NCI-H2196 treated with DMSO at 0.1 percent for 48 hours (cell line): ENCODE measurements around the gene SENP8.

Experiments
- DNase-seq: peaks from one replicate; lab custom pipeline; 2025; ENCODE audit not compliant: unreplicated experiment; lab: John Stamatoyannopoulos, UW

Gene SENP8

DNA sequence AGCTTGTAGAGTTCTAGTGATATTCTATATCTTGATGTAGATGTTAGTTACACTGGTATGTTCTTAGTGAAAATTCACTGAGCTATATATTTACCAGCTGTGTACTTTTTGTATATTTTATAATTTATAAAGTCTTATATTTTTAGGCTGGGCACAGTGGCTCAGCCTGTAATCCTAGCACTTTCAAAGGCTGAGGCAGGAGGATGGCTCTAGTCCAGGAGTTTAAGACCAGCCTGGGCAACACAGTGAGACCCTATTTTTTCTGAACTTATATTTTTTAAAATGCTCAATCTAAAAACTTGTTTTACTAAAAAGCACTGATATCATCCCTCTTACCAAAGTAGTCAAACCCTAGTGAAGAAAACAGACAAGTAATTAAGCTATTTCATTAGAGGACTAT, 5.4 kb upstream of the SENP8 start:
- DNase-seq: no peak

DNA sequence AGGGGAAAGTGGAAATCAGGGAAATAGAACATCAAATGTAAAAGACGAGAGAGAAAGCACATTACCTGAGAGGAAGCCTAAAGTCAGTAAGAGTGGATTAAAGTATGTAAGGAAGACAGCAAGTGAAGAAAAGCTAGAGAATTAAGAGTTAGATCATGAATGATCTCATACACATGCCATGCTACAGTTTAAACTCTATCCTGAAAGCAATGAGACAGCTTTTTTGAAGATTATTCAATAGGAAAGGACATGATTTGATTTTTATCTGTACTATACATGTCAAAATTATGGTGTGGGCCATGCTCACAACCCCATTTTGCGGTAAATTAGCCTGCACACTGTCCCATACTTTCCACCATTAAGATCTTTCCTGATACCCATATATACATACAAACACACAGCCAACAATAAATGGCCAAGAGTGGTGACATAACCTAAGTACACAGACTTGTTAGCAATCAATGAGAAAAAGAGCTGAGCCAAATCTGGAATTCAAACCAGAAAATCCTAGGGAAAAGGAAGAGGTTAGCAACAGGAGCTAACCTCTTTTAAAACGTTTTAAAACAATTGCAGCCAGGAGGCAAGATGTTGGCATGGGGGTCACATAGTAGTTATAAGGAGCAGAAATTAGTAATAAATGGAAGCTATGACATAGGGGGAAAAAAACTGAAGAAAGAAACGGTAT, 4.7 kb upstream of the SENP8 start:
- no peak for DNase-seq

GRCh38 chr15:72116731-72117485, 1.3 kb upstream of the SENP8 start:
- DNase-seq: no peak

GRCh38 chr15:72117486-72118016, 652 bp upstream of the SENP8 start:
- no peak for DNase-seq

DNA sequence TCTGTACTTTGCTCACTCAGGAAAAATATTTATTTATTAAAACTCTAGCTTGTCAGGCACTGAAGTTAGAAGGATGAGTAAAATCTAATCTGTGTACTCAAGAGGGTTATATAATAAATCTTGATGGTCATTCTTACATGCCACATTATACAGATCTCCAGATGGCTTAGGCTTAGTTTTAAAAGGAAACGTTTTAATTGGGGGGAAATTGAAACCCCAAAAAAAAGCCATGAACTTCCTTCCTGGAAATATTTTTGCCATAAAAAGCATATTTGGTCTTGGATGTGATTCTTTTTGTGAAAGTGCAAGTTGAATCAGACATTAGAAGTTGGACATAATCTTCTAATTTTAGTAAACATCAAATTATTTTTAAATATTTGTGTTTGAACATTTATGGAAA, 6.0 kb downstream of the SENP8 start:
- DNase-seq: no peak

DNA sequence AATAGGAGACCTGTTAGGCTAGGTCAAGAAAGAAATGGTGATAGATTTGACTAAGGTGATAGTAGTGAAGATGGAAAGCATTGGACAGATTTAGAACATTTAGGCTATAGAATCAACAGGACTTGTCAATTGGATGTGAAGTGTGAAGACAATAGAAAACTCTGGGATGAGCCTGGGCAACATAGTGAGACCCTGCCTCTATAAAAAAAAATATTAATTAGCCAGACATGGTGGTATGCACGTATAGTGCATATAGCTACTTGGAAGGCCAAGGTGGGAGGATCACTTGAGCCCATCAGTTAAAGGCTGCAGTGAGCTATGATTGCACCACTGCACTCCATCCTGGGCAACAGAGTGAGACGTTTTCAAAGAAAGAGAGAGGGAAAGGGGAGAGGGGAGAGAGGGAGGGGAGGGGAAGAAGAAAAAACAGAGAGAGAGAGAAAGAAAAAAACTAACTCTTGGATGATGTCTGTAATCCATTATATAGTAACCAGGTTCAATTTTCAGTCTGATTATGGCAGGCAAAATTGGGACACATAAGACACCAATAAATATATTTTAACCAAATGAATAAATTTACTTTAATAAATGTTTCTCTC, 9.6 kb downstream of the SENP8 start:
- no peak for DNase-seq

DNA sequence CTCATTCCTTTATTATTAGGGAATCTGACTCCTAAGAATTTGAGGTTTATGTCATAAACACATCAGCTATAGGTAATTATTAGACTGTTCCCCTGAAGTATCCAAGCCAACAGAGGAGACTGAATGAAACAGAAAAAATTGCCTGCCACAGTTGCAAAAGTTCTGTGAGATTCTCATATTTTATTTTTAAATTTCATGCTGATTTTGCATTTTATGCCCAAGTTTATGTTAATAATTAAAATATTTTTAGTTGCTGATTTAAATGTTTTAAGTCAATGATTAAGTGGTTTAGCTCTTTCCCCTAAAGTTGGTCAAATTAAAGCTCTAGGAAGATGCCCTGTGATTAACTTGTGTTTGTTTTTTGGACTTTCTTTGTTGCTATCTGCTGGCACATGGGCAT, 10.2 kb downstream of the SENP8 start:
- DNase-seq: no peak

GRCh38 chr15:72130272-72130671, 12.1 kb downstream of the SENP8 start:
- DNase-seq: no peak

DNA sequence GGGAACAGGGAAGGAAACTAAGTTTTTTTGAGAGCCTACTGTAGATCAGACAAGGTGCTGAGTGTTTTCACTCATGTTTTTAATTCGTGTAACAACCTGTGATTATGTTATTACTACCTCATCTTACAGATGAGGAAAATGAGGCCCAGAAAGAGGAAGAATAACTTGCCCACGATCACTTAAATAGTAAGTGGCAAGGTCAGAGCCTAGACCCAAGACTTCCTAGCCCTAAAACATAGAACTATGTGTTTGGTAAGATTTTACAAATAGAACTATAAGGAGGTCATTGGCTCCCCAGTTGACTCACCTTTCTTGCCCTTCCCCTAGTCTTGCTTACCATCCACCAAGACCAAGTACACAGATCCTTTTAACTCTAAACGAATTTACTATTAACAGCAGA, 13.7 kb downstream of the SENP8 start:
- no peak for DNase-seq

GRCh38 chr15:72133211-72133610, 15.0 kb downstream of the SENP8 start:
- DNase-seq: no peak

- DNase-seq: no peak
Observed at GRCh38 chr15:72135719-72136118, 17.5 kb downstream of the SENP8 start.

GRCh38 chr15:72136170-72137051, 18.2 kb downstream of the SENP8 start:
- DNase-seq: no peak

DNA sequence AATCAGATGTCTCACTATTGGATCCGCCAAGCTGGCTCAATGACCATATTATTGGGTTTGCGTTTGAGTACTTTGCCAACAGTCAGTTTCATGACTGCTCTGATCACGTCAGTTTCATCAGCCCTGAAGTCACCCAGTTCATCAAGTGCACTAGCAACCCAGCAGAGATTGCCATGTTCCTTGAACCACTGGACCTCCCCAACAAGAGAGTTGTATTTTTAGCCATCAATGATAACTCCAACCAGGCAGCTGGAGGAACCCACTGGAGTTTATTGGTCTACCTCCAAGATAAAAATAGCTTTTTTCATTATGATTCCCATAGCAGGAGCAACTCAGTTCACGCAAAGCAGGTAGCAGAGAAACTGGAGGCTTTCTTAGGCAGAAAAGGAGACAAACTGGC, 21.5 kb downstream of the SENP8 start:
- no peak for DNase-seq

DNA sequence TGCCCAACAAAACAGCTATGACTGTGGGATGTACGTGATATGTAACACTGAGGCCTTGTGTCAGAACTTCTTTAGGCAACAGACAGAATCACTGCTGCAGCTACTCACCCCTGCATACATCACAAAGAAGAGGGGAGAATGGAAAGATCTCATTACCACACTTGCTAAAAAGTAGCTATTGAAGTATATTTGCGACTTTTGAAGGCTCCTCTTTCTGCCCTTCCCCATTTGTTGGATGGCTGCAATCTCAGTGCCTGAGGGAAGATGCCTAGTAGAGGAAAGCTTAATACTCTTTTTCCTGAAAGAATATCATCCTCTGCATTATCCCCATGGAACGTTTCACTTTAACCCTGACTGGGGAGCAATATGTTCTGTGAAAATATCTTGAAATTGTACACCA, 21.9 kb downstream of the SENP8 start:
- DNase-seq: no peak

GRCh38 chr15:72141171-72142084, 23.2 kb downstream of the SENP8 start:
- DNase-seq: no peak

GRCh38 chr15:72146221-72146620, 28.0 kb downstream of the SENP8 start:
- DNase-seq: no peak

DNA sequence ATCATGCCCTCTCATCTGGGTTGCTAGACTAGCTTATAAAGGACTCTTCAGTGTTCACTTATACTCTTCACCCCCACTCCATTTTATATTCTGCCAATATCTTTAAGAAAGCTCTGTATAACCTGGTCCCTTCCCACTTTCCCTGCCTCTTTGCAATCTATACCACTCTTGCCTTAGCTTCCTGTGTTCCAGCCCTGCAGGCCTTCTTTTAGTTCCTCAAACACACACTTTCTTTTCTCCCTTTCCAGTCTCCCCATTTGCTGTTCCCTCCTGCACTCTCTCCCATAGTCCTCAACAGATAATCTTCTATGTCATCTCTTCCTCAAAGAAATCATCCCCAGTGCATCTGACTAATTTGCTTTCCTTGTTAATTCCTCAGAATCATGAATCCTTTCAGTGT, 28.7 kb downstream of the SENP8 start:
- DNase-seq: no peak

GRCh38 chr15:72147418-72147817, 29.2 kb downstream of the SENP8 start:
- DNase-seq: no peak

DNA sequence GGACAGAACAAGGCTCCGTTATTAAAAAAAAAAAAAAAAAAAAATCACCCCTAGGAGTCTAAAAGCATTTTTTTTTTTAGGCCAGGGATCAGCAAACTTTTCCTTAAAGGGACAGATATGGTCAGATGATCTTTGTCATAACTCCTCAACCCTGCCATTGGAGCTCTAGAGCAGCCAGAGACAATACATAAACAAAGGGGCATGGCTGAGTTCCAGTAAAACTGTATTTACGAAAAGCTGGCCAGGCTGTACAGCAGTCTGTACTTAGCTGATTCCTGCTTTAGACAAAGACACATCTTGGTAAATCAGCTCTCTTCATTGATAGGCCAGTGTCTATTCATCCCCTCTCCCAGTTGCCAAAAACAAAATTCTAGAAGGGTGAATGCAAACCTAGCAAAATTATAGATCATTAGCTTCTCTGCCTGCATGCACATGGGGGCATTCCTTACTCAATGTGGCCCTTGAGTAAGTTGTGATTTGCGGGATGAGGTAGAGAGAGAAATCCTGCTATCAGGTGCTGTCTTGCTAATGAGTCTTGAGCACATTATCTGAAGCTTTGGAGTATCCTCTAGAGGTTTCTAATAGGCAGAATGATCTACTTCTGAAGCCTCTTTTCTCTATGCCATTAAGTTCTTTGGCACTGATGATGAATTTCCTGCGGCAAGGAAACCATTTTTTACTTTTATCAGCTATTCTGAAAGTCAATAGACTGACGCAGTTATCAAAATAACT, 35.2 kb downstream of the SENP8 start:
- DNase-seq: no peak
